ENCODE measurements around the gene MBD6.
"Not testable (repeated sequence)": the region's sequence is repeated elsewhere in the genome, so short reads cannot be mapped to it uniquely, and the experiment has no call there.

Gene MBD6

DNA sequence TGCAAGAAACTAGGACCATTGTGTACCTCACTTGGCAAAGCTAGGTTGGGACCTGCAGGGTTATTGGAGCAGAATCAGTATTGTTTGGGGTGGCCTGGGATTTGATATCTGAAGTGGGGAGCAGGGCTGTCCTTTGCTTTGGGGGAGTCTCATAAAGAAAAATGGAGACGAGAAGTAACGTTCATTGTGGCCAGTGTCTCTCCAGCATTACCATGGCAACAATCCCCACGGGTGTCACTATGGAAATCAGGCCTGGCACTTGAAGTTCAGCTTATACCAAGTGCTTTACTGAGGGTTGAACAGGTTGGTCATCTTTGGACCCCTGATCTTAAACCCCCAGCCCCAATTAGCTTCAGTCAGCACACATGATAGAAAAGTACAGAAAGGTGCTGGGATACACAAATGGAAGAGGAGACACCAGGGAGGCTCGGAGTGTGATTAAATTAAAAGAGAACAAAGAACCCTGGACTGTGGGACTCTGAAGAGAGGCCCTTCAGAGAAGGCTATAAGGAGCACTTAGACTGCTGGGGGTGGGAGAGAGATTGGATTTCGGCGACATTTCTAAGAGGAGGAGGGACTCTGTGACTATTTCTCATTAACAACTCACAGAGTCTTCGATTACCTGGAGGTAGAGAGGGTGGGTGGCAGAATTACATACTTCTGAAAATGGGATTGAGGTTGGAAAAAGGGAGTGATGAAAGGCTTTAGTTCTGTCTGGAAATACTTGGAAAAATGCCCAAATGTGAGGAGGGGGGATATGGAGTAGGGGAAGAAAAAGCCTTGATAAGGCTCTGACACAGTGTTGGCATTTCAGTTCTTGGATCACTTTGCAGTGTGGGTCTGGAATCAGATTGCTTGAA is 30.9 kb downstream of the MBD6 start:
- no peaks in the 10 kb centered on the region for H3K9me3 ChIP-seq (ENCODE audit: control insufficient read depth in 1 of 2, low read length in 2 of 2)
- no peak overlapping the region for H3K27ac ChIP-seq (ENCODE audit: low read length)
- H3K27me3 ChIP-seq (ENCODE audit: low read depth, low read length) = peaks cover 9% of the 10 kb centered on the region
- H3K36me3 ChIP-seq (ENCODE audit: control insufficient read depth in 1 of 2, insufficient read depth in 2 of 2, low read length in 2 of 2) = no peaks in the 10 kb centered on the region
- H3K4me3 ChIP-seq (ENCODE audit: low read depth in 1 of 2, low read length in 2 of 2) = no peak overlapping the region
- peaks cover 0 to 13% of the 10 kb centered on the region in 2 donors for H3K4me1 ChIP-seq (ENCODE audit: control insufficient read depth in 1 of 2, insufficient read depth in 2 of 2, low read length in 2 of 2)

DNA sequence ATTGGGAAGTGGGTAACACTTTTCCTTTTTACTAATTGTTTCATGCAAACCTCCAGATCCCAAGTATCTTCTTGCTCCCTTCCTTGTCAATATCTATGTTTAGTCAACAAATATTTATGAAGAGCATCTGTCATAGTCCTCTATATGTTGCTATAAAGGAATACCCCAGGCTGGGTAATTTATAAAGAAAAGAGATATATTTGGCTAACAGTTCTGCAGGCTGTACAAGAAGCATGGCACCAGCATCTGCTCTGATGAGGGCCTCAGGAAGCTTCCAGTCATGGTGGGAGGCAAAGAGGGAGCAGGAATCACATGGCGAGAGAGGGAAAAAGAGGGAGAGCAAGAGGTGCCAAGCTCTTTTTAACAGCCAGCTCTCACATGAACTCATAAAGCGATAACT is 31.8 kb downstream of the MBD6 start:
- peaks cover 0 to 11% of the 10 kb centered on the region in 2 donors for H3K4me1 ChIP-seq (ENCODE audit: control insufficient read depth in 1 of 2, insufficient read depth in 2 of 2, low read length in 2 of 2)
- no peaks in the 10 kb centered on the region for H3K9me3 ChIP-seq (ENCODE audit: control insufficient read depth in 1 of 2, low read length in 2 of 2)
- H3K4me3 ChIP-seq (ENCODE audit: low read depth in 1 of 2, low read length in 2 of 2) = no peak overlapping the region
- H3K27ac ChIP-seq (ENCODE audit: low read length) = no peak overlapping the region
- peaks cover under 1% of the 10 kb centered on the region for H3K27me3 ChIP-seq (ENCODE audit: low read depth, low read length)
- H3K36me3 ChIP-seq (ENCODE audit: control insufficient read depth in 1 of 2, insufficient read depth in 2 of 2, low read length in 2 of 2) = no peaks in the 10 kb centered on the region

DNA sequence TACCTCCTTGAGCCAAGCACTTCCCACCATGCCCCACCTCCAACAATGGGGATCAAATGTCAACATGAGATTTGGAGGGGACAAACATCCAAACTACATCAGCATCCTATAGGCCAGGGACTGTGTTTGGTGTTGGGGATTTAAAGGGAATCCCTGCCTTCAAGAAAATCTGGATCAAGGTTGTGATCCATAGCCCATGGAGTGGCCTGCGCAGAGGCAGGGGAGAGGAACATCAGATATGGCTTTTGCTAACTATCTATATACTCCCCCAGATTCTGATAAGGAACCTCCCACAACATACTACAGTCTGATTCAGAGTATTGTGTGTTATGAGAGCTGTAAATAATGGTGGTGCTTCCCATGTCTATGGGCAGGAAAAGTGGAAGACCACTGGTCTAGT is 32.3 kb downstream of the MBD6 start:
- Histone ChIP-seq H3K27me3 (ENCODE audit: low read depth, low read length) (no peaks in the 10 kb centered on the region), H3K4me3 (ENCODE audit: low read depth in 1 of 2, low read length in 2 of 2) (no peak overlapping the region)

DNA sequence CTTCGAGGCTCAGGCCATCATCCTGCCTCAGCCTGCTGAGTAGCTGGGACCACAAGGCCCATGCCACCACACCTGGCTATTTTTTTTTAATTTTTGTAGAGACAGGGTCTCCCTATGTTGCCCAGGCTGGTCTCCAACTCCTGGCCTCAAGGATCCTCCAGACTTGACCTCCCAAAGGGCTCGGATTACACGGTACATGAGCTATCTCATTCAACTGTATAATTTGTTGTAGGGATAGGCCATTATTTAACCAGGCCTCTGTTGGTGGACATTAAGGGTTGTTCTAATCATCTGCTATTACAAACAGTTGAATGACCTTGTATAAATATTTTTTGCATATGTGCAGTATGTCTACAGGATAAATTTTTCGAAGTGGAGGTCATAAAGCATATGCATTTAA is 36.2 kb downstream of the MBD6 start:
- Histone ChIP-seq H3K27me3 (ENCODE audit: low read depth, low read length) (no peaks in the 10 kb centered on the region), H3K36me3 (ENCODE audit: control insufficient read depth in 1 of 2, insufficient read depth in 2 of 2, low read length in 2 of 2) (no peaks in the 10 kb centered on the region), H3K4me1 (ENCODE audit: control insufficient read depth in 1 of 2, insufficient read depth in 2 of 2, low read length in 2 of 2) (no peaks in the 10 kb centered on the region), H3K27ac (ENCODE audit: low read length) (no peak overlapping the region), H3K9me3 (ENCODE audit: control insufficient read depth in 1 of 2, low read length in 2 of 2) (no peaks in the 10 kb centered on the region), H3K4me3 (ENCODE audit: low read depth in 1 of 2, low read length in 2 of 2) (no peak overlapping the region)

More for the DNA sequence above, 32.3 kb downstream of the MBD6 start:
- H3K9me3 ChIP-seq (ENCODE audit: control insufficient read depth in 1 of 2, low read length in 2 of 2) = no peaks in the 10 kb centered on the region
- no peaks in the 10 kb centered on the region for H3K36me3 ChIP-seq (ENCODE audit: control insufficient read depth in 1 of 2, insufficient read depth in 2 of 2, low read length in 2 of 2)
- no peak overlapping the region for H3K27ac ChIP-seq (ENCODE audit: low read length)
- peaks cover 0 to 6% of the 10 kb centered on the region in 2 donors for H3K4me1 ChIP-seq (ENCODE audit: control insufficient read depth in 1 of 2, insufficient read depth in 2 of 2, low read length in 2 of 2)

DNA sequence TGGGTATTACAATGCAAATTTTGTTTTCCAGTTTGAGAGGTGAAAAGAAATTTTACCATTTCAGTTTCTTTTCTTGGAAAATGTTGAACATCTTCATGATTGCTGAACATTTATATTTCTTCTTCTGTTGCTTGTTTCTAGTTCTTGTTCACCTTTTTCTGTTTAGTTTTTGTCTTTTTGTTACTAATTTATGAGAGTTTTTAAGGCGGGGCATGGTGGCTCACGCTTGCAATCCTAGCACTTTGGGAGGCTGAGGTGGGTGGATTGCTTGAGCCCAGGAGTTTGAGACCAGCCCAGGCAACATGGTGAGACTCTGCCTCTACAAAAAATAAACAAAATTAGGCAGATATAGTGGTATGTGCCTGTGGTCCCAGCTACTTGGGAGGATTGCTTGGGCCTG is 37.9 kb downstream of the MBD6 start:
- H3K9me3 ChIP-seq (ENCODE audit: control insufficient read depth in 1 of 2, low read length in 2 of 2) = no peaks in the 10 kb centered on the region
- H3K27me3 ChIP-seq (ENCODE audit: low read depth, low read length) = no peaks in the 10 kb centered on the region
- no peak overlapping the region for H3K4me3 ChIP-seq (ENCODE audit: low read depth in 1 of 2, low read length in 2 of 2)
- no peak overlapping the region for H3K27ac ChIP-seq (ENCODE audit: low read length)
- H3K36me3 ChIP-seq (ENCODE audit: control insufficient read depth in 1 of 2, insufficient read depth in 2 of 2, low read length in 2 of 2) = no peaks in the 10 kb centered on the region
- no peaks in the 10 kb centered on the region for H3K4me1 ChIP-seq (ENCODE audit: control insufficient read depth in 1 of 2, insufficient read depth in 2 of 2, low read length in 2 of 2)

DNA sequence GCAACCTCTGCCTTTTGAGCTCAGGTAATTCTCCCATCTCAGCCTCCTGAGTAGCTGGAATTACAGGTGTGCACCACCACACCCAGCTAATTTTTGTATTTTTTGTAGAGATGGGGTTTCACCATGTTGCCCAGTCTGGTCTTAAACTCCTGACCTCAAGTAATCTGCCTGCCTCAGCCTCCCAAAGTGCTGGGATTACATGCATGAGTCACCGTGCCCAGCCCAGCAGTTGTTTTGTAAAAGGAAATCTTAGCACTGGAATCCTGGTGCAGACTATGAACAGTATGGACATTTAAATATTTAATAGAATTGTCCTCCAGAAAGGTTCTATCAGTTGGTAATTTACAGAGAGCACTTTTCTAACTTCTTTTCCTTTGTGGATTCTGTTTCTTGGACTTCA is 38.5 kb downstream of the MBD6 start:
- not testable (repeated sequence) for H3K36me3 ChIP-seq (ENCODE audit: control insufficient read depth in 1 of 2, insufficient read depth in 2 of 2, low read length in 2 of 2); H3K4me3 ChIP-seq (ENCODE audit: low read depth in 1 of 2, low read length in 2 of 2); H3K9me3 ChIP-seq (ENCODE audit: control insufficient read depth in 1 of 2, low read length in 2 of 2); H3K27me3 ChIP-seq (ENCODE audit: low read depth, low read length); H3K4me1 ChIP-seq (ENCODE audit: control insufficient read depth in 1 of 2, insufficient read depth in 2 of 2, low read length in 2 of 2); H3K27ac ChIP-seq (ENCODE audit: low read length)

DNA sequence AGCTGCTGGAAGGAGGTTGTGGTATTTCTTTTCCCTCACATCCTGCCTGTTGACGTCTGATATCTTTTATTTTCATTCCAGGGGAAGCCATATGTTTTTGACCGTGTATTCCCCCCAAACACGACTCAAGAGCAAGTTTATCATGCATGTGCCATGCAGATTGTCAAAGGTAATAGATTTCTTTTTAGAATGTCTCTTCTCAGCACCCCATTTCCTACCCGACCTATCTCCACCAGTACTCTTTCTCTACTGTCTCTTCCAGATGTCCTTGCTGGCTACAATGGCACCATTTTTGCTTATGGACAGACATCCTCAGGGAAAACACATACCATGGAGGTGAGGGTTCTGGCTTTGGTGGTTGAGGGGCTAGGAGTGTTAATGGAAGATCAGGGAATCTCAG is 40.7 kb downstream of the MBD6 start:
- no peaks in the 10 kb centered on the region for H3K36me3 ChIP-seq (ENCODE audit: control insufficient read depth in 1 of 2, insufficient read depth in 2 of 2, low read length in 2 of 2)
- H3K4me3 ChIP-seq (ENCODE audit: low read depth in 1 of 2, low read length in 2 of 2) = no peak overlapping the region
- no peaks in the 10 kb centered on the region for H3K27me3 ChIP-seq (ENCODE audit: low read depth, low read length)
- no peaks in the 10 kb centered on the region for H3K9me3 ChIP-seq (ENCODE audit: control insufficient read depth in 1 of 2, low read length in 2 of 2)
- no peak overlapping the region for H3K27ac ChIP-seq (ENCODE audit: low read length)
- no peaks in the 10 kb centered on the region for H3K4me1 ChIP-seq (ENCODE audit: control insufficient read depth in 1 of 2, insufficient read depth in 2 of 2, low read length in 2 of 2)

DNA sequence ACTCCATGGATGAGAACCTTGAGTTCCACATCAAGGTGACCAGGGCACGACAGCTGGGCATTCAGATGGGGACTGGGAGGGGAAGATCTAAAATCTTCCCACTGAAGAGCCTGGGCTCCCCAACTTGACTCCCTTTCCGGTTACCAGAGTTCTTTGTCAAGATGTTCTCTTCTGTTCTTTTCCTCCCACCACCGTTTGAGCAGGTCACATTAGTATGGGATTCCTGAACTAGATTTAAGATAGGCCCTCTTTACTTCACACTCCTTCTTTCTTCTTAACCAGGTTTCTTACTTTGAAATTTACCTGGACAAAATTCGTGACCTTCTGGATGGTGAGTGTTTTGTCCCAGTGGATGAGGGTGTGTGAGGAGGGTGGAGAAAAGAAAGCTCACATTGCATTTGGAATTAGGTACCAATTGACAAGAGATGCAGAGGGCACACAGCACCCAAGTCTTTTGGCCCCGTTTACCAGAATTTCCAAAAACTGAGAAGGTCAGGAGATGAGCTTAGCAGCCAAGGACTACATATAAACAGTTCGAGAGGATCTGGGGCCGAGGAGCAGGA is 41.6 kb downstream of the MBD6 start:
- peaks cover 0 to 3% of the 10 kb centered on the region in 2 donors for H3K36me3 ChIP-seq (ENCODE audit: control insufficient read depth in 1 of 2, insufficient read depth in 2 of 2, low read length in 2 of 2)
- H3K4me3 ChIP-seq (ENCODE audit: low read depth in 1 of 2, low read length in 2 of 2) = no peak overlapping the region
- H3K9me3 ChIP-seq (ENCODE audit: control insufficient read depth in 1 of 2, low read length in 2 of 2) = no peaks in the 10 kb centered on the region
- H3K27me3 ChIP-seq (ENCODE audit: low read depth, low read length) = no peaks in the 10 kb centered on the region
- no peak overlapping the region for H3K27ac ChIP-seq (ENCODE audit: low read length)
- H3K4me1 ChIP-seq (ENCODE audit: control insufficient read depth in 1 of 2, insufficient read depth in 2 of 2, low read length in 2 of 2) = no peaks in the 10 kb centered on the region

DNA sequence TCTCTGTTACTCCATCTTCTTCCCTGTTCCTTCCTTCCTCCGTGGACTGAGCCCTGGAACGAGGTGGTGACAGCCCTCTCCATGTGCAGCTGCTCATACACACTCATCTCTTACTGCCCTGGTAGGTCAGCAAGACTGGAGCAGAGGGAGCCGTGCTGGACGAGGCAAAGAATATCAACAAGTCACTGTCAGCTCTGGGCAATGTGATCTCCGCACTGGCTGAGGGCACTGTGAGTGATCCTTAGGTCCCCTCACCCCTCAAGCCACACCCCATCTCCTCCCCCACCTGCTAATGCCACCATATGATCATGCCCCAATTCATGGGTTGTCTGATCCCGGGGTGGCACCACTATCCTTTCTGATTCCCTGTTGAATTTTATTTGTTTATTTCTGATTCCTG is 46.2 kb downstream of the MBD6 start:
- Histone ChIP-seq H3K9me3 (ENCODE audit: control insufficient read depth in 1 of 2, low read length in 2 of 2) (no peaks in the 10 kb centered on the region), H3K27ac (ENCODE audit: low read length) (no peak overlapping the region)

DNA sequence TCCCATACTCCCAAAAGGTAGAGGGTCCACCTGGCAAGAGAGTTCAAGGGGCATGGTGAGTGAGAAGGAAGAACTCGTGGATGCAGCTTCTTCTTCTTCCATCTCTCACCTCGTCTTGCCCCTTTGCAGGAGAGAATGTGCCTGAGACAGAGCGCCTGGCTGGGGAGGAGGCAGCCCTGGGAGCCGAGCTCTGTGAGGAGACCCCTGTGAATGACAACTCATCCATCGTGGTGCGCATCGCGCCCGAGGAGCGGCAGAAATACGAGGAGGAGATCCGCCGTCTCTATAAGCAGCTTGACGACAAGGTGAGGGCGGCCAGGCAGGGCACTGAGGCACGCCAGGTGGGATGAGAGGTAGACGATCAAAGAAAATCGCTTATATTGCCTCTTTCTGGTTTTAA is 47.2 kb downstream of the MBD6 start:
- Histone ChIP-seq H3K27me3 (ENCODE audit: low read depth, low read length) (no peaks in the 10 kb centered on the region), H3K4me1 (ENCODE audit: control insufficient read depth in 1 of 2, insufficient read depth in 2 of 2, low read length in 2 of 2) (no peaks in the 10 kb centered on the region), H3K36me3 (ENCODE audit: control insufficient read depth in 1 of 2, insufficient read depth in 2 of 2, low read length in 2 of 2) (peaks cover 0 to 9% of the 10 kb centered on the region in 2 donors), H3K27ac (ENCODE audit: low read length) (no peak overlapping the region), H3K9me3 (ENCODE audit: control insufficient read depth in 1 of 2, low read length in 2 of 2) (no peaks in the 10 kb centered on the region), H3K4me3 (ENCODE audit: low read depth in 1 of 2, low read length in 2 of 2) (no peak overlapping the region)

More for the DNA sequence above, 46.2 kb downstream of the MBD6 start:
- H3K4me3 ChIP-seq (ENCODE audit: low read depth in 1 of 2, low read length in 2 of 2) = no peak overlapping the region
- no peaks in the 10 kb centered on the region for H3K4me1 ChIP-seq (ENCODE audit: control insufficient read depth in 1 of 2, insufficient read depth in 2 of 2, low read length in 2 of 2)
- H3K36me3 ChIP-seq (ENCODE audit: control insufficient read depth in 1 of 2, insufficient read depth in 2 of 2, low read length in 2 of 2) = peaks cover 0 to 9% of the 10 kb centered on the region in 2 donors
- no peaks in the 10 kb centered on the region for H3K27me3 ChIP-seq (ENCODE audit: low read depth, low read length)

DNA sequence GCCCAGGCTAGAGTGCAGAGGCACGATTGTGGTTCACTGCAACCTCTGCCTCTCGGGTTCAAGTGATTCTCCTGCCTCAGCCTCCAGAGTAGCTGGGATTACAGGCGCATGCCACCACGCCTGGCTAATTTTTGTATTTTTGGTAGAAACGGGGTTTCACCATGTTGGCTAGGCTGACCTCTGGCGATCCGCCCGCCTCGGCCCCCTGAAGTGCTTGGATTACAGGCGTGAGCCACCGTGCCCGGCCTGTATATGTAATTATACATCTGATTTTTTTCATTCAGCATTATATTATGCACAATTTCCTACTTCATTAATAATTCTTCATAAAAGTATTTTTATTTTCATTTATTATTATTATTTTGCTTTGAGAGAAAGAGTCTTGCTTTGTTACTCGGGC is 47.8 kb downstream of the MBD6 start:
- H3K27ac ChIP-seq (ENCODE audit: low read length); H3K4me1 ChIP-seq (ENCODE audit: control insufficient read depth in 1 of 2, insufficient read depth in 2 of 2, low read length in 2 of 2); H3K36me3 ChIP-seq (ENCODE audit: control insufficient read depth in 1 of 2, insufficient read depth in 2 of 2, low read length in 2 of 2); H3K27me3 ChIP-seq (ENCODE audit: low read depth, low read length); H3K4me3 ChIP-seq (ENCODE audit: low read depth in 1 of 2, low read length in 2 of 2); H3K9me3 ChIP-seq (ENCODE audit: control insufficient read depth in 1 of 2, low read length in 2 of 2): not testable (repeated sequence)
